PFSK-1 (cell line): ENCODE measurements around the gene SFXN2.

ENCODE experiments used
- FOXP2 ChIP-seq: optimal IDR thresholded peaks from 2 replicates; pipeline ENCODE3; 2011; ENCODE audit warnings: borderline replicate concordance, control low read depth, inconsistent platforms; ENCODE audit not compliant: insufficient read depth; ENCODE audit errors: extremely low read length, extremely low read depth
- POLR2AphosphoS5 ChIP-seq: IDR thresholded peaks from 2 replicates; pipeline ENCODE4 v1.6.1; 2012; ENCODE audit warnings: low read depth, mild to moderate bottlenecking, control low read depth, low read length, moderate library complexity
- REST ChIP-seq, 2 experiments: IDR thresholded peaks; 2 replicates each; pipeline versions ENCODE4 v1.6.1 to v1.8.0; 2011 to 2012; ENCODE audit warnings: low read depth in 2 of 2, low read length in 2 of 2, control low read depth in 1 of 2, inconsistent platforms in 1 of 2, mild to moderate bottlenecking in 1 of 2, moderate library complexity in 1 of 2; ENCODE audit not compliant: insufficient read depth in 1 of 2
- SIN3A ChIP-seq: IDR thresholded peaks from 2 replicates; pipeline ENCODE4 v1.6.1; 2012; ENCODE audit warnings: mild to moderate bottlenecking, low read length, moderate library complexity, borderline replicate concordance; ENCODE audit not compliant: insufficient read depth
- TAF1 ChIP-seq: IDR thresholded peaks from 2 replicates; pipeline ENCODE4 v1.6.1; 2012; ENCODE audit warnings: low read length, control low read depth, borderline replicate concordance; ENCODE audit not compliant: insufficient read depth

The SFXN2 gene

GRCh38 chr10:102781090-102781920 is 66.9 kb downstream of the SFXN2 start:
- TF ChIP-seq POLR2AphosphoS5 (no peak), FOXP2 (no peak), SIN3A (no peak), TAF1 (no peak), REST (IDR thresholded peaks at IDR 0.05; ENCODE audit: insufficient read depth in 1 of 2, low read depth in 2 of 2, low read length in 2 of 2) (no peak)

- 0 out of 2 replicates have a peak, but pooled peaks have one; percentile 21 for TF ChIP-seq SIN3A
- TF ChIP-seq REST (IDR thresholded peaks at IDR 0.05; ENCODE audit: insufficient read depth in 1 of 2, low read depth in 2 of 2, low read length in 2 of 2), result no peak
Observed at GRCh38 chr10:102781921-102782557, 67.6 kb downstream of the SFXN2 start.

GRCh38 chr10:102782673-102783551 is 68.5 kb downstream of the SFXN2 start:
- TF ChIP-seq SIN3A (no peak), POLR2AphosphoS5 (no peak), TAF1 (no peak), REST (IDR thresholded peaks at IDR 0.05; ENCODE audit: insufficient read depth in 1 of 2, low read depth in 2 of 2, low read length in 2 of 2) (no peak), FOXP2 (no peak)

- TF ChIP-seq FOXP2 (no peak), REST (IDR thresholded peaks at IDR 0.05; ENCODE audit: insufficient read depth in 1 of 2, low read depth in 2 of 2, low read length in 2 of 2) (no peak), SIN3A (no peak), POLR2AphosphoS5 (no peak), TAF1 (no peak)
Observed at GRCh38 chr10:102783568-102783967, 69.1 kb downstream of the SFXN2 start.
